Activated T-cell treated with anti-CD3 and anti-CD28 coated beads for 1 hour (primary cell): Measurements from ENCODE around the gene HIPK2.
A peak's percentile ranks its signal among the peaks of the same experiment; 100 is the strongest.

Experiments
- DNase-seq: peaks from one replicate; pipeline ENCODE4 v3.0.0-alpha.2; 2020; ENCODE audit warnings: low read depth

Gene HIPK2

DNA sequence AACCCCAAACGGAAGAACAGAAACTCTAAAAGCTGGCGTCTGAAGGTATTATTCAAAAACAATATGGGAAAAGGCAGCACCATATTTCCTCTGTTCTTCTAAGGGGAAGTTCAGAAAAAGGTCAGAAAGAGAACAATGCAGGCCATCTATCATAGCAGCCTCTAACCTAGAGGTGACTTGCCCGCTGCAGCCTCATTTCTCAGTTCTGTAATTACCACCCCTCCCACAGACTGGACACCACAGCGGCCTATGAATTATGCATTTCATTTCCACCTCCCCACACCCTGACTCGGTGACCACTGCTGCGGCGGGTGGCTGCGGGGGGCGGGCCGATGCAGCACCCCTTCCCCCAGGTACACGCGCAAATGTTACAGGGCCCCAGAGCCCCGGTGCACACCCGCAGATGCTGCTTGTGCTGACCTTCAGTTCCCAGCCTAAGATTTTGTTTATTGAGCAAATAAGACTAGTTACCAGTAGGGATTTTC, 128.8 kb downstream of the HIPK2 start:
- no peak for DNase-seq

DNA sequence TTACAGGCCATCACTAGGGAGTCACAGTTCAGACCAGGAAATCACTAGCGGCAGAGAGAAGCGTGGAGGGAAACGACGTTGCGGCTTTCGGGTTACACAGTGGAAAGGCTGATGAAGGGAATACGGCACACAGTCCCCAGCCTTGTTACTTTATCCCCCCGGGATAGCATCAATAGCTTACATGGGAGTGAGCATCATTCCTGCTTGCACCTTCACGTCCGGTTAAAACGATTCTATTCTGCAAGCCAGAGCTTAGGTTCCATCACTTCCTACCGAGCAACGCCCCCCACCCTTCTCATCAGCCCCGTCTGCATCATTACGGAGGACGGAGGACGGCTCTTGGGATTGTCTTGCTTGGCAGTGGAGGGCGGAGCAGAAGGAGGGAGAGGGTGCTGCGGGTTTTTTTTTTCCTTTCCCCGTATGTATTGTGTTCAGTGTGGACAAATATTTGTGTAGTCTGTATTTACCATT, 129.4 kb downstream of the HIPK2 start:
- DNase-seq: no peak

DNA sequence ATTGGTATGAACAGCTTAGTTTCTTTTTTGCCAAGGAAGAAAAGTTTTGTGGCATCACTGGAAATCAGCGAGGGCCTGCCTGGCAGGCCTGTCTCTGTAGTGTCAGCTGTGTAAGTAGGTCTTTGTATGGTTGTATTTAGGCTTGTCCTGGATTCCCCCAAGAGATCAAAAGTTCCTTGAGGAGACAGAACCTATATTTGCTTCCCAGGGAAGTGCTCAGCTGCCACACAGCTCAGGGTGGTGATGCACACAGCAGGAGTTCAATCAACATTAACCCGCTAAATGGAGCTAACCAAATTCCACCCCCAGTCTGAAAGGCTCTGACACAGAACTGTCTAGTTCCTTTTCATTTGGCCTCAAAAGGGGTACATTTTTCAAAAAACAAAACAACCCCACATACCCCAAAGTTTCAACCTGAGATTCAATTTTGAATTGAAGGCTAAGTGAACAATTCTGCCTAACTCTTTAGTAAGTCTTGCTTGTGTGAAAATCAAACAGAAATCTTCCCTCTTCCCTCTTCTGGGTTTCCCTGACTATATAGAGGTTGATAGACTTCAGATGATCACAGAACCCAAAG, 129.9 kb downstream of the HIPK2 start:
- DNase-seq: no peak

DNA sequence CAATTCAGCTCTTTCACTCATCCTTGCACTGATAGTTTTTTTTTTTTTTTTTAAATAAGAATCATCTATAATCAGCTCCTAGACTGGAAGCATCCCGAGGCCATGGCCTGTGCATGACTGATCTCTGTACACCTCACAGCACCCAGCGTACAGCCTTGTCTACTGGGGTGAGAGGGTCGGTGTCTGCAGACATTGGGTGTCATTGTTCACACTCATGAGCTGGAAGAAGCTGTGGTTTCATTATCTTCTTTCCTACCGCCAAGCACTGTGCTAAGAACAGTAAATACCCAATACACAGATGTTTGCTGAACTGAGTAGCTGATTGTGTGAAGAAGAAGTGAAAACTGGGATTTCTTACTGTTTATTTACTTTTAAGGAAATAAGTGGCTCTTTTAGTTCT, 130.7 kb downstream of the HIPK2 start:
- DNase-seq: no peak

DNA sequence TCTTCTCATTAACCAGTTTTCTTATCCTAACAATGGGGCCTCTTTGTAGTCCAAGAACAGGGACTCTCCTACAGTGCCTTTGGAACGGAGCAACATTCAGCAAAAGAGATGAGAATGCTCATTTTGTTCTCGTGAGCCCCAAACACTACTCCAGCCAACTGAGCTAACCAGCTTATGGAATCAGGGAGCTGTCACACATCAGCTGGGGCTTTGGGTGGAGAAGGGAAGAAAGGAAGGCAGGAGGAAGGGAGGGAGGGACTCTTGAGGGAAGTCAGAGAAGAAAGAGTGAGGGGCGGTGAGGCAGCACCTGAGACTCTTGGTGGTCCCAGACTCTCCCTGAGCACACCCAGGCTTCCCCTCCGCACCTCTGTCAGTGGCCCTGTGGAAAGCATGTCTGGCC, 131.2 kb downstream of the HIPK2 start:
- DNase-seq: no peak

DNA sequence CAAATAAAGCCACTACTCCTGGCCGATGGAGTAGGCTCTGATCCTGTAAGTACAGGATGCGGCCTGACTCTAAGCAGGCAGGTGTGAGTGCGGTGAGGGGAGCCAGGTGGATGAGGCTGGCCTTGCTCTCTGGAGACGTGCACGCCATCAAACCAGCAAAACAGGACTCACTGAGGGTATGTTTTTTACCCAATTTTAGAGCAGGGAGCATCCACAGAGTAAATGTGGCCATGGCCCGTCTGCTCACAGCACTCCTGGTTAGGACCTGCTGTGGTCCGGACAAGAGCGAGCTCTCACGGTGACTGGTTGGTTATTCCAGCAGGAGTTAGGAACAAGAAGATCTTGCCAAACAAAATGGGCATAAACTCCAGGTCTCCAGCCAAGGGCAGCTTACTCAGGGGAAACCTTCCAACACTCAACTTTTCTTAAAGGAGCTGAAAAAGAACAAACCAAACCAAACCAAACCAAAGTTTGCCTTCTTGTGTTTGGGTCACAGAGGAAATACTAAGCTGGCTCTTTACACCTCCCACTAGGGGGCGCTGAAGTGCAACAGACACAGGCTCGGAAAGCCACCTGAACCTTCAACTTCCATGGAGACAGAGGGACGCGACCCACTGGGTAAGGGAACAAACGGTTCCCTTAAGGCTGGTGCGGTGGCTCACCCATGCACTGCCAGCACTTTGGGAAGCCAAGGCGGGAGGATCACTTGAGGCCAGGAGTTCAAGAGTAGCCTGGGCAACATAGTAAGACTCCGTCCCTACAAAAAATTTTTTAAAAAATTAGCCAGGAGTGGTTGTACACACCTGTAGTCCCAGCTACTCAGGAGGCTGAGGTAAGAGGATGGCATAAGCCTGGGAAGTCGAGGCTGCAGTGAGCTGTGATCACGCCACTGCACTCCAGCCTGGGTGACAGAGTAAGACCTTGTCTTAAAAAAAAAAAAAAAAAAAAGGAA, 131.9 kb downstream of the HIPK2 start:
- DNase-seq: peak; percentile 93

DNA sequence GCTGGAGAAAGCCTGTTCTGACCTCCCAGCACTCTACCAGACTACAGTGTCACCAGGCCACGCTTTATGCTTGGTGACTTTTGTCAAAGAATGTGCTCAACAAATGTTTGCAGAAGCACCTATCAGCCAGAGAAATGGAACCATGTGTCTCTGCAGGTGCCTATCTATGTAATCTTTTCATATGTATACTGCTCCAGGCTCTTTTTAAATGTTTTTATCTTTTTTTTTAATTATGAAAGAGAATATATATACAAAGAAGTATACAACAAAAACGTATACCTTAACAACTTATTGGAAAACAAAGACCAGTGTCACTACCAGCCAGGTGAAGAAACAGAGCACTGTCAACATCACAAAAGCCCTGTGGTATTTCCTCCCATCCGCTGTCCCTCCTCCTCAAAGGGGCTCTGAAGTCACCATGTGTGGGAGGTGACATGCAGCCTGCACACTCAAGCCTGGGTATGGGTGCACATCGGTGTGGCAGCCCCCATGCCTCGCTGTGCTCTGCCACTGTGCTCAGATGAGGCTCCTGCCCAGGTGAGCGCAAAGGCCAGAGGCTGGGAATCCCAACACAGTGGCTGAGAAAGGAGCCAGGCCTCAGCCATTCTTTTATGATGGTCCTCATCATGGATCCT, 133.7 kb downstream of the HIPK2 start:
- no peak for DNase-seq

DNA sequence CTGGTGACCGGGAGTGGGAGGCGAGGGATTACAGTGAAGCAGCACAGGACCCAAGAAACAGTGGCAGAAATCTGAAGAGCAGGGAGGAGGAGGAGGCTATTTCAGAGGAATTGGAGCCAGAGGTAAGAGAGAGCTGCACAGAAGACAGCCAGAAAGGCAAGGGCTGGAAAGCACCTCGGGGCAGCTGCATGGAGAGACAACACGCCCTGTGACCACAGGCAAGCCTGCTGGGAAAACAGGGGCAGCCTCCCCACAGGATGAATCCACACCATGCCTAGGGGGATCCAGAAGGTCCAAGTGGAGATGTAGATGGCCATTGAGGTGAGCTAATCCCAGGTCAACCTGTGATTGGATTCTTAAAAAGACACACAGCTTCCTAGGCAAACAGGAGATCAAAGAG, 135.5 kb downstream of the HIPK2 start:
- no peak for DNase-seq

DNA sequence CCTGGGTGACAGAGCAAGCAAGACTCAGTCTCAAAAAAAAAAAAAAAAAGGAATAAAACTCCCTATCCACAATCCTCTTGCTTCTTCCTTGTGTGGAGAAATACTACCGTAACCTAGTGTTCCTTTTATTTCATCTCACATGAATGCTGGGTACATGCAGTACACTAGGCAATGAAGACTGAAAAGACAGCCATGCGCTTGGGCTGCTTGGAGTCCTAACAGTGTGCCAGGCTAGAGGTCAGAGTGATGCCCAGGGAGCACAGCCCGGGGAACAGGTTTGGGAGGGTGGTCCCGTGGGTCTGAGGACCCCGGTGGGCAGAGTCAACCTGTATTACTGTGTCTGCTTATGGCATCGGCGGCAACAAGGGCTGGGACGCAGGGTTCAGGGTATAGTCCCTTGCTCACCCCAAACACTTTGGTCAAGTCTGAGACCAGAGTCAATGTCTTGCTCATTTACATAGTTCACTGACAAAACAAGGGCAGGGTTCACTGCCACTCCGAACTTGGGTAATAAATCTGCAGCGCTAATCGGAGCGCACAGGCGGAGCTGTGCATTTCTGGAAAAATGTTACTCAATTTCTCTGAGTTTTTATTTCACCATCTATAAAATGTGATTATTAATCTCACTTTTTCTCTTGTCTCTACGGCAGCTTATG, 136.3 kb downstream of the HIPK2 start:
- DNase-seq: no peak

DNA sequence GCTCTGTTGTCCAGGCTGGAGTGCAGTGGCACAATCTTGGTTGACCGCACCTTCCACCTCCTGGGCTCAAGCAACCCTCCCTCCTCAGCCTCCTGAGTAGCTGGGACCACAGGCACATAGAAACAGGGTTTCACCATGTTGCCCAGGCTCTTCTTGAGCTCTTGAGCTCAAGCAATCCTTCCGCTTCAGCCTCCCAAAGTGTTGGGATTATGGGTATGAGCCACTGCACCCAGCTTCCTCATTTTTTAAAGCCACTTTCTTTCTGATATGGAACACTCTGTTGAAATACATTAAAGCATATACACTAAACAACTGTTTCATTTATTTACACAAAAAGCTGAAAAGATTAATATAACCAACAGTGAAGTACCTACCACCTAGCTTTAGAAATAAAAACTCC, 137.1 kb downstream of the HIPK2 start:
- no peak for DNase-seq

DNA sequence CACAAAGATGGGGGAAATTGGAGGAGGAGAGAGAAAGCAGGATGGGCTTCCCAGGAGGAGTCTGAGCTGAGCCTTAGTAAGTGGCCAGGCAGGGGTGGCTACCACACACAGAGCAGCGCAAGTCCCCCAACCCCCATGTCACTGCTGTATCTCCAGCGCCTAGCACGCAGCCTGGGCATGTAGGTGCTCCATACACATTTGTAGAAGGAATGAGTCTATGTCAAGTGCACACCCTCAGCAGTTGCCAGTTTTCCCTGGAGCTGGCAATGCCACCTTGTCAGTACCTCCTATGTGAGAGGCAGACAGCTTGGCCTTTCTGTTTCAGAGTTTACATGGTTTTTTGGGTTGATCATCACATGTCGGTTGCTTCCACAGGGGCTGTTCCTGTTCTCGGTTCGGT, 138.2 kb downstream of the HIPK2 start:
- DNase-seq: no peak

DNA sequence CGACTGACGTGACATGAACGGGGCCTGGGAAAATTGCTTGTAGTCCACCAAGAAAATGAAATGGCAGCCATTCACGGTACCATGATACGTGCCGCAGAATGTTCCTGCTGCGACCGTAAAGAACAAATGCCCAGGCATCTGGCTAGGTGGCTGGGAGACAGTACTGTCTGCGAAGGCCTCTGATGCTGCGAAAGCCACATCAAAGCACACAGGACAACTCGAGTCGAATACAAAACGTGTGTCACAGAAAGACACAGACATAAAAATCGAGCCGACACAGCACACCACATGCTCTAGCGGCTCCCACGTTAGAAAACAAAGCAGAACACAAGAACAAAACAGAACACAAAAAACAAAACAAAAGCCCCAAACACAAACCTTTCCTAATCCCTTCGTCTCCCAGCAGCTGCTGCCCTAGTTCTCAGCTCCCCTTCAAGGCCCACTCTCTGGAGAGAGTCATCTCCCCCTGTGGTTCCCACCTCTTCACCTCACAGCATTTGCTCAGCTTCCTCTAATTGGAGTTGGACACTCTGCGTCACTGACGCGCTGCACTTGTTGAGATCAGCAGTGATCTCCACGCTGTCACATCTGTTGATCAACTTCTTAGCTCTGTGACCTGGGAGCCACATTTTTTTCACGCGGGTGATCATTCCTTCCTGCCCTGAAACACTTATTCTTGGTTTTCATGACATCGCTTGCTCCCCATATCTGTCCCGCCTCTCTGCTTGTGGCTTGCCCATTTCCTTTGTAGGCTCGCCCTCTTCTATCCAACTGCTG, 142.1 kb downstream of the HIPK2 start:
- peak; percentile 36 for DNase-seq

DNA sequence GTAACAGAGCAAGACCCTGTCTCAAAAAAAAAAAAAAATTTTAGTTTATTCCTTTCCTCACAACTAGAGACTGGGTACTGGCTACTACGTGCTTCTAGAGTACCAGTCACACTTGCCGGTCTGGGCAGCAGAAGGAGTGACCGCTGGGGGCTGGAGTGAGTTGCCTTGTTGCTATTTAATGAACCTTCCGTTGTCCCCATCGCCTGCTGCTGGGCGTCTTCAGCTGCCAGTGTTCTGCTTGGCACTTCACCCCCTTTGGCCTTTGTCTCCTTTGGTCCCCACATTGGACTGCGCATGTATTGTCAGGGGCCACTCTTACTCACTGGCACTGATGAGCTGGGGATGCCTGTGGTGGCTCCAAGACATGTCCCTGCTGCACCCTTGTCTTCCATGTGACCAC, 143.7 kb downstream of the HIPK2 start:
- DNase-seq: no peak

DNA sequence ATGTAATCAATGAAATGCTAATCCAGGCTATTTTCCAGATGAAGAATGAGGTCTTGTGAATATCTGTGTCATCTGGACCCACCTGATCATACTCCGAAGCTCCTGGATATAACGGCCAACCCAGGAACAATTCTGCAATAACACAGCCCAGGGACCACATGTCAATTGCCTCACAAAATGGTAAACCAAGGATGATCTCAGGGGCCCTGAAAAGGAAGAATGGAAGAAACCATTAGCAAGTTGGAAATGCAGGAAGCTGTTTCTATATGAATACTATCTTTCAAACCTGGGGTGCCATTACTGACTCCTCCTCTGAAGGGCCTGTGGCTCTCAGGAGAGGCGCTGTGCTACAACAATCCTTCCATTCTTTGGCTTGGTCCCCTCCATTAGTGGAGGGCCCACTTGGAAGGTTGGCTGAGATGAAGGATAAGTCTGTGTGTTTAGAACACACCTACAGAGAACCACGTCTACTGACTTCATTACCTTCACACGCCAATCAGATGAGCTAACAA, 146.2 kb downstream of the HIPK2 start:
- DNase-seq: no peak

DNA sequence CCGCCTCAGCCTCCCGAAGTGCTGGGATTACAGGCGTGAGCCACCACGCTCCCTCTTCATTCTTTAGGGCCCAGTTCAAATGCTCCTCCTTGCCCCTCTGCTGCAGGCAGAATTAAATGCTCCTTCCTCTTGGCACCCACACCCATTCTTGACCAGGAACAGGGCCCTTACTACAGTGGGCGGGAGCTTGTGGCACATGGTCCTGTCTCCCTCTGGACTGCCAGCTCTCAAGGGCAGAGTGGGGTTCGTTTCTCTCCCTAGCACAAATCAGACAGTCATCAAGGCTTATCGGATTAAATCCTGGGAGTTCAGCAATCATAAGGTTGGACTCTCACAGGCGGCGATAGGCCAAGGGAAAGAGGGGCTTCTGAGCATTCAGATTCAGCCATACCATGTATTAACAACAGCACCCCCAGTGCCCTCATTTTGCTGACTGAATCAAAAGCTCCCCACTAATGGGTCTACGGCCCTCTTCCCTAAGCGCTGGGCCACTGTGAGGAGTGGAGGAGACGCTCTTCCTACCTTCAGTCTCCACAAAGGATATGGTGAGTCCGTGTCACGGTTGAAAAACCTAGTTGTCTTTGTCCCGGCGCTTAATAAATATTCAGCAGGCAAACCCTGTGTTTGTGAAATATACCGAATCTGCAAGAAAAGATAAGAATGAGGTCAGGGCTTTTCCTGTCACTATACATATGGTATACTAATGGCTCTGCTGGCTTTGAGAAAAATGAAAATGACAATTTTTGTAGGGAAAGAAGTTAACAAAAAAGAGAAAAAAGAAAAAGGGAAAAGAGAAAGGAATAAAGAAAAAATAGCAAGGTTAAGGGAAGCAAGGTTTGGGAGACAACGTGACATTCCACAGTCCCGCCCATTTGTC, 146.9 kb downstream of the HIPK2 start:
- DNase-seq: no peak

DNA sequence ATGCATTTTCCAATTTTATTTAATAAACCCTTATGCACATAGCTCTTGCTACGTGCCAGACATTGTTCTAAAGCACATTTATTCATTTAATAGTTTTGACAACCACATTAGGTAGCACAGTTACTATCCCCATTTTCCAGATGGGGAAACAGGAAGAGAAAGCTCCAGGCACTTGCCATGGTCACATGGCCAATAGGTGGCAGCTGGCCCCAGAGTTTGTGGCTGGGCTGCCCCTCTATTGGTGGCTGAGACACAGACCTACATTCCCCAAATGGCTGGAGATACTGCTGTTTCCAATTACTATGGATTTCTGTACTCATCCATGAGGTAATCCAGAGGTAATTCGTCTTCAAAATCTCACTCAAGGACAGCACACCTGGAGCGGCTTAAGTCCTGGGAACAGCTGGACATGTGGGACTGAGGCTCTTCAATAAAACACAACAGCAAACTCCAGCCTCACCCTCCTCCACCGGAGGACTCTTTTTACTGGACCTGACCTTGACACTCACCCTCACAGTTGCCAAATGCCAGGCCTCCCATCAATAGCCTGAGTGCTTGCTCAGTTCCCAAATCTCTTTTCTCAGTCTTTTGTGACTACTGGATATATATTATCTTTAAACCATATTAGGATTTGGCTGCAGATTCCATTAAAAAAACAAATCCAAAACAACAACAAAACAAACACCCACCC, 148.3 kb downstream of the HIPK2 start:
- DNase-seq: no peak

DNA sequence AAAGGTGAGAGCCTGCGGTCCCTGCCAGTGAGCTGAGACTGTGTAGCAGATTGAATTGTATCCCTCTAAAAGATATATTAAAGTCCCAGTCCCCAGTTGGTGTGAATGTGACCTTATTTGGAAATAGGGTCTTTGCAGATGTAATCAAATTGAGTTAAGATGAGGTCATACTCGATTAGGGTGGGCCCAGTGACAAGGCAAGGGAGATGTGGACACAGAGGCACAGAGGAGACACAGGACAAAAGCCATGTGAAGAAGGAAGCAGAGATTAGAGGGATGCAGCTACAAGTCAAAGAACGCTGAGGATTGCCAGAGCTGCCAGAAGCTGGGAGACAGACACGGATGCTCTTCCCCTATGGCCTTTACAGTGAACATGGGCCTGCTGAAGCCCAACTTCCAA, 150.0 kb downstream of the HIPK2 start:
- DNase-seq: no peak

DNA sequence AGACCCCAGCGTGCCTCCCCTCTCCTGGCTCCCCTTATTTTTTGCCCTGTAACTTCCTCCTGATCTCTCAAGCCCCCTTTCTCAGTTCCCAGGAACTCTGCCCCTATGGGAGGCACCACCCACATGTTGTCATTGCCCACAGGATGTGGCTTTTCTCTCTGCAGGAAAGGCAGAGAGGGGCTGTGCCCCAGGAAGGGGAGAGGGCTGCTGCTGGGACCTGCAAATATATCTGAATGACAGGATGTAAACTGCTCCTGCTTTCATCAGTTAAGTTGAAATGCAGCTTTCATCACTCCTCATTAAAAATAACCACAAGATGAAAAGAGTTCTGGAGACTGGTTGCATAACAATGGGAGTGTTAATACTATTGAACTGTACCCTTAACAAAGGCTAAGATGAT, 151.0 kb downstream of the HIPK2 start:
- no peak for DNase-seq

DNA sequence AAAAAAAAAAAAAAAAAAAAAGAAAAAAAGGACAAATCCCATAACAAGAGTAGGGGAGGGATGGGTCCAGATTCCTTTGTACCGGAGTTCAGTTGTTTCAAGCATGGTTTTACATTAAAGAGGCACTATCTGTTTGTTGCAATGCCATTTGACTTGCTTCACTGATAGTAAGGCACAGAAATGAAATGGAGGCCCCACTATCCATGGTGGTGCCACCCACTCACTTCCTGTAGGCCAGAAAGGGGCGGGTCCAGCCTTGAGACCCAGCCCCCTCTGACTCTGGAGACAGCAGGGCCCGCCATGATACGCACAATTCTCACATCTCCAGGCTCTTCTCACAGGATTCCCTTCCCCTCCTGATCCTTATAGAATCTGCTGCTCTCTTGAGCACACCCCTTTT, 154.3 kb downstream of the HIPK2 start:
- no peak for DNase-seq
